ENCODE data around the gene TNNI3. TPM values are rescaled to one million over a fixed set of nuclear protein-coding genes. Genes with fewer than 3 reads are reported as not detected.

TNNI3 gene
- total RNA-seq, 2 donors from 2014 or later = 9.8 to 14.2 TPM

DNA sequence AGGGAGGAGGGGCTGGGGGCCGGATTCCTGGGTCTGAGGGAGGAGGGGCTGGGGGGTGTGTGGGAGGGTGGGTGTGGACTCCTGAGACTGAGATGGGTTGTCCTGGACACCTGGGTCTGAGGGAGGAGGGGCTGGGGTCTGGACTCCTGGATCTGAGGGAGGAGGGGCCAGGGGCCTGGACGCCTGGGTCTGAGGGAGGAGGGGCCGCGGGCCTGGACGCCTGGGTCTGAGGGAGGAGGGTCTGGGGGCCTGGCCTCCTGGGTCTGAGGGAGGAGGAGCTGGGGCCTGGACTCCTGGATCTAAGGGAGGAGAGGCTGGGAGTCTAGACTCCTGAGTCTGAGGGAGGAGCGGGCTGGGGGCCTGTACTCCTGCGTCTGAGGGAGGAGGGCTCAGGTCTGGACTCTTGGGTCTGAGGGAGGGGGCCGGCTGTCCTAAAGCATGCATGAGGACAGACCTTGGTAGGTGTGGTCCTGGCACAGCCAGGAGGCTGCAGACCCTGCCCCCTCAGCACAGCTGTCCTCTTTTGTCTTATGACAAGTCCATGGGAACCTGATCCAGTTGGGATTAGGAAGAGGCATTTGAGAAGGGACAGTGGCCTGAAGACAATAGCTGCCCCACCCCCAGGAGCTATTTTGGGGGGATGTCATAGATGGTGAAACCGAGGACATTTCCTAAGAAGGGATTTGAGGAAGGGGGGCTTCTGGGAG is 9.8 kb downstream of the TNNI3 start:
- Histone ChIP-seq H3K9ac (ENCODE audit: extremely low read depth, low read length, poor library complexity, severe bottlenecking) (no peak overlapping the region), H3K36me3 (ENCODE audit: control insufficient read depth, insufficient read depth, low read length) (no peaks in the 10 kb centered on the region), H3K4me1 (ENCODE audit: control insufficient read depth, insufficient read depth, low read length) (no peaks in the 10 kb centered on the region), H3K27me3 (ENCODE audit: control insufficient read depth, insufficient read depth, low read length, poor library complexity, severe bottlenecking) (no peaks in the 10 kb centered on the region), H3K9me3 (ENCODE audit: control insufficient read depth, low read length) (peaks cover 8% of the 10 kb centered on the region), H3K4me3 (ENCODE audit: low read length) (no peak overlapping the region), H3K27ac (ENCODE audit: low read depth, low read length) (no peak overlapping the region)
- 30 to 37% methylated on average over 2 to 8 of the region's 9 CpGs for WGBS, 2 experiments (ENCODE audit: insufficient coverage in 1 of 2, insufficient read length in 1 of 2)
- TF ChIP-seq, protein P1, sequence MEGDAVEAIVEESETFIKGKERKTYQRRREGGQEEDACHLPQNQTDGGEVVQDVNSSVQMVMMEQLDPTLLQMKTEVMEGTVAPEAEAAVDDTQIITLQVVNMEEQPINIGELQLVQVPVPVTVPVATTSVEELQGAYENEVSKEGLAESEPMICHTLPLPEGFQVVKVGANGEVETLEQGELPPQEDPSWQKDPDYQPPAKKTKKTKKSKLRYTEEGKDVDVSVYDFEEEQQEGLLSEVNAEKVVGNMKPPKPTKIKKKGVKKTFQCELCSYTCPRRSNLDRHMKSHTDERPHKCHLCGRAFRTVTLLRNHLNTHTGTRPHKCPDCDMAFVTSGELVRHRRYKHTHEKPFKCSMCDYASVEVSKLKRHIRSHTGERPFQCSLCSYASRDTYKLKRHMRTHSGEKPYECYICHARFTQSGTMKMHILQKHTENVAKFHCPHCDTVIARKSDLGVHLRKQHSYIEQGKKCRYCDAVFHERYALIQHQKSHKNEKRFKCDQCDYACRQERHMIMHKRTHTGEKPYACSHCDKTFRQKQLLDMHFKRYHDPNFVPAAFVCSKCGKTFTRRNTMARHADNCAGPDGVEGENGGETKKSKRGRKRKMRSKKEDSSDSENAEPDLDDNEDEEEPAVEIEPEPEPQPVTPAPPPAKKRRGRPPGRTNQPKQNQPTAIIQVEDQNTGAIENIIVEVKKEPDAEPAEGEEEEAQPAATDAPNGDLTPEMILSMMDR (conservative IDR thresholded peaks at IDR 0.05) = no peak
- H3K4me1 Mint-ChIP-seq = peaks cover 10% of the 10 kb centered on the region
- peaks cover 68% of the 10 kb centered on the region for H3K27me3 Mint-ChIP-seq (ENCODE audit: insufficient read depth)
- peaks cover 4% of the 10 kb centered on the region for H3K9me3 Mint-ChIP-seq
- DNase-seq = peak; percentile 68
- peaks cover 8% of the 10 kb centered on the region for H3K36me3 Mint-ChIP-seq (ENCODE audit: low read depth)
- H3K27ac Mint-ChIP-seq = no peak overlapping the region
- no peak overlapping the region for H3K4me3 Mint-ChIP-seq

DNA sequence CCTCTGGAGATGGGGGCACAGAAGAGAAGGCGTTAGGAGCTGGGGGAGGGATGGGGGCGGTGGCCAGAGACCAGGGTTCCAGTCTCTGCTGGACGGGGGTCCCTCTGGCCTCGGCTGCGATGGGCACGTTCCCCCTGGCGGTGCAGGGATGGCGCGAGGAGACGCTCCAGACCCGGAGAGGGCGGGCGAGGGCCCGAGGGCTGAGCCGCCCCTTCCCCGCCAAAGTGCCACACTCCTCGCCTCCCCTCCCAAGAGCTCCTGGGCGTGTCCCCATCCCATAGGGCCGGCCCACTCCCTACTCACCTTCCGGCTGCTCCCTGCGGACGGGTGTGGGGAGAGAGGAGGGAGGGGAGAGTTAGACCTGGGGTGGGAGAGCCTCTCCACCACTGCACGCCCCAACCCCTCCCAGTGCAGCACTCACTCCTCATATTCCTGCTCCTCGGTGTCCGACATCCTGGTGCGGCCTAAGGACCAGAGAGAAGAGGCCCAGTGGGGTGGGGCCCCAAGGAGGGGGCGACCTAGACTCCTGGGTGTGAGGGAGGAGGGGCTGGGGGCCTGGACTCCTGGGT is 10.7 kb downstream of the TNNI3 start:
- peak overlapping the region; percentile 39 for H3K4me3 Mint-ChIP-seq
- peaks cover 11% of the 10 kb centered on the region for H3K4me1 Mint-ChIP-seq
- Histone ChIP-seq H3K4me1 (ENCODE audit: control insufficient read depth, insufficient read depth, low read length) (no peaks in the 10 kb centered on the region), H3K27ac (ENCODE audit: low read depth, low read length) (no peak overlapping the region), H3K27me3 (ENCODE audit: control insufficient read depth, insufficient read depth, low read length, poor library complexity, severe bottlenecking) (no peaks in the 10 kb centered on the region), H3K9ac (ENCODE audit: extremely low read depth, low read length, poor library complexity, severe bottlenecking) (no peak overlapping the region), H3K9me3 (ENCODE audit: control insufficient read depth, low read length) (peaks cover 3% of the 10 kb centered on the region), H3K36me3 (ENCODE audit: control insufficient read depth, insufficient read depth, low read length) (no peaks in the 10 kb centered on the region), H3K4me3 (ENCODE audit: low read length) (peak overlapping the region; percentile 53)
- H3K27ac Mint-ChIP-seq = no peak overlapping the region
- peak; percentile 96 for DNase-seq
- peaks cover 70% of the 10 kb centered on the region for H3K27me3 Mint-ChIP-seq (ENCODE audit: insufficient read depth)
- peaks cover 5% of the 10 kb centered on the region for H3K36me3 Mint-ChIP-seq (ENCODE audit: low read depth)
- WGBS, 2 experiments (ENCODE audit: insufficient coverage in 1 of 2, insufficient read length in 1 of 2) = 9% methylated on average over 22 of the region's 27 CpGs; no CpG with 5 or more reads in 1 of the 2 experiments
- H3K9me3 Mint-ChIP-seq = peaks cover under 1% of the 10 kb centered on the region
- TF ChIP-seq, protein P1 (conservative IDR thresholded peaks at IDR 0.05) = no peak

DNA sequence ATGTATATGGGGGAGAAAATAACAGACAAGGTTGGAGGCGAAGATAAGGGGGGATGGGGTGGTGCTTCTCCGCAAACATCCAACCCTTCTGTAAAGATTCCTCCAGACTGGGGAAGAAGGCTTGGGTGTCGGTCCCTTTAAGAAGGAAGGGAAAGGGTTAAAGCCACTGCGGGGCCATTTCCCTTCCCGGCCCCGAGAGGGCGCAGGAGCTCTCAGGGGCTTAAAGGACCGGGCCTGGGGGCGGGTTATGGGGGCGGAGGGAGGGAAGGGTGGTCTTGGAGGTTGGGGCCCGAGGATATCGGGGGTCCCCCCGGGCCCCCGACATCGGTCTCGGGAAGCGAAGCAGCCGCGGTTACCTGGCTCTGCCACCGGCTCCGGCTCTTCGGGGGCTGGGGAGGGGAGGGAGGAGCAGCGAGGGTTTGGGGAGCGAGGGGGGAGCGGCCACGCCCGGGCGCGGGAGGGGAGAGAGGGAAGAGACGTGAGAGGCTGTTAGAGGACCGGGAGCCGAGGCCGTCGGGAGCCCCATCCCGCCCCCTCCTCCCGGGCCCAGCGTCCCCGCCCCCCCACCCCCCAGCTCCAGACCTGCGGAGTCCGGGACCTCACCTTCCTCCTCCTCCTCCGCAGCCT is 11.3 kb downstream of the TNNI3 start:
- H3K27ac ChIP-seq (ENCODE audit: low read depth, low read length) = no peak overlapping the region
- no peaks in the 10 kb centered on the region for H3K36me3 ChIP-seq (ENCODE audit: control insufficient read depth, insufficient read depth, low read length)
- no peaks in the 10 kb centered on the region for H3K27me3 ChIP-seq (ENCODE audit: control insufficient read depth, insufficient read depth, low read length, poor library complexity, severe bottlenecking)
- no peak overlapping the region for H3K27ac Mint-ChIP-seq
- no peaks in the 10 kb centered on the region for H3K4me1 ChIP-seq (ENCODE audit: control insufficient read depth, insufficient read depth, low read length)
- peak overlapping the region; percentile 39 for H3K4me3 Mint-ChIP-seq
- H3K9me3 ChIP-seq (ENCODE audit: control insufficient read depth, low read length) = no peaks in the 10 kb centered on the region
- peak overlapping the region; percentile 53 for H3K4me3 ChIP-seq (ENCODE audit: low read length)
- no peaks in the 10 kb centered on the region for H3K36me3 Mint-ChIP-seq (ENCODE audit: low read depth)
- peak; percentile 84 for DNase-seq
- H3K9ac ChIP-seq (ENCODE audit: extremely low read depth, low read length, poor library complexity, severe bottlenecking) = no peak overlapping the region
- H3K4me1 Mint-ChIP-seq = peaks cover 13% of the 10 kb centered on the region
- 4% methylated on average over 27 of the region's 41 CpGs; no CpG with 5 or more reads in 1 of the 2 experiments for WGBS, 2 experiments (ENCODE audit: insufficient coverage in 1 of 2, insufficient read length in 1 of 2)
- TF ChIP-seq, protein P1 (conservative IDR thresholded peaks at IDR 0.05) = peak; percentile 82
- H3K9me3 Mint-ChIP-seq = no peaks in the 10 kb centered on the region
- H3K27me3 Mint-ChIP-seq (ENCODE audit: insufficient read depth) = peaks cover 72% of the 10 kb centered on the region

Measured in endodermal cell (in vitro differentiated cells).